Caco-2 (cell line): ENCODE data around the gene PRODH2. TPM values are rescaled to one million over a fixed set of nuclear protein-coding genes. Genes with fewer than 3 reads are reported as not detected.

ENCODE experiments used
- BruUV-seq: library from RNA; stranded (reverse); fragments of 400-500 nt; replicated peaks from 2 replicates; lab custom pipeline; 2021; lab: Mats Ljungman, UMichigan
- CTCF ChIA-PET: fragments of 300-600 bp; sonication (Branson Sonifier 250); formaldehyde crosslinking; loops from one replicate; lab custom pipeline; 2022; ENCODE audit warnings: antibody characterized with exemption; lab: Charles Lee
- POLR2A ChIA-PET: fragments of 300-600 bp; sonication (Branson Sonifier 250); formaldehyde crosslinking; loops from one replicate; lab custom pipeline; 2022; ENCODE audit warnings: antibody characterized with exemption; lab: Charles Lee
- DNase-seq, 2 experiments: peaks; one replicate each; pipeline versions ENCODE4 v3.0.0 to v3.0.0-alpha.2; 2020 to 2022
- H3K27me3 ChIP-seq: replicated peaks from 2 replicates; pipeline ENCODE4 v1.6.0; 2011; ENCODE audit warnings: low read length; ENCODE audit not compliant: control insufficient read depth, insufficient read depth
- H3K36me3 ChIP-seq: 2 replicates; pipeline ENCODE4 v1.5.1; 2011; ENCODE audit warnings: low read length; ENCODE audit not compliant: control insufficient read depth, insufficient read depth
- H3K4me1 ChIP-seq: fragments of 250-450 bp; sonication (Bioruptor Pico); 2 replicates; pipeline ENCODE4 v1.5.1; 2020; ENCODE audit warnings: mild to moderate bottlenecking
- H3K4me3 ChIP-seq: 2 replicates; pipeline ENCODE4 v1.5.1; 2011; ENCODE audit warnings: low read depth, mild to moderate bottlenecking, control low read depth, low read length
- H3K9me3 ChIP-seq: fragments of 250-450 bp; sonication (Bioruptor Pico); 2 replicates; pipeline ENCODE4 v1.5.1; 2020; ENCODE audit warnings: mild to moderate bottlenecking, moderate library complexity
- H3K27ac Mint-ChIP-seq: one replicate; pipeline ENCODE4 v1.8.0; 2022; ENCODE audit warnings: mixed read lengths; ENCODE audit not compliant: unreplicated experiment
- H3K27me3 Mint-ChIP-seq: one replicate; pipeline ENCODE4 v1.8.0; 2022; ENCODE audit warnings: mixed read lengths; ENCODE audit not compliant: insufficient read depth, unreplicated experiment
- H3K36me3 Mint-ChIP-seq: one replicate; pipeline ENCODE4 v1.8.0; 2022; ENCODE audit warnings: mild to moderate bottlenecking, mixed read lengths; ENCODE audit not compliant: insufficient read depth, unreplicated experiment
- H3K4me1 Mint-ChIP-seq: one replicate; pipeline ENCODE4 v1.8.0; 2022; ENCODE audit warnings: low read depth, mixed read lengths; ENCODE audit not compliant: unreplicated experiment
- H3K4me3 Mint-ChIP-seq: one replicate; pipeline ENCODE4 v1.8.0; 2022; ENCODE audit warnings: mild to moderate bottlenecking, moderate library complexity, mixed read lengths; ENCODE audit not compliant: unreplicated experiment
- H3K9me3 Mint-ChIP-seq: one replicate; pipeline ENCODE4 v1.8.0; 2022; ENCODE audit warnings: mixed read lengths; ENCODE audit not compliant: unreplicated experiment
- intact Hi-C: fragments of 100-400 bp; cut with micrococcal nuclease; formaldehyde crosslinking; loops from one replicate; pipeline ENCODE4 v1.10.0; 2022; ENCODE audit not compliant: unreplicated experiment
- total RNA-seq: library from RNA; stranded (reverse); gene quantifications from 2 replicates; pipeline ENCODE4 v1.2.3, GENCODE V29; 2022
- TF ChIP-seq, protein P1 (sequence below), 2 experiments: fragments of 200-600 bp in 1 of 2; IDR thresholded peaks; 1 replicate in 1 of 2; 2 replicates in 1 of 2; pipeline versions ENCODE4 v1.5.1 to v1.8.0; 2011 to 2022; ENCODE audit warnings: antibody characterized with exemption in 1 of 2, control low read depth in 1 of 2, inconsistent platforms in 1 of 2, low read depth in 1 of 2, low read length in 1 of 2, mild to moderate bottlenecking in 1 of 2, moderate library complexity in 1 of 2; ENCODE audit not compliant: insufficient read depth in 1 of 2, severe bottlenecking in 1 of 2, unreplicated experiment in 1 of 2

Gene PRODH2
- total RNA-seq, 1 experiment from 2014 or later, result not detected

DNA sequence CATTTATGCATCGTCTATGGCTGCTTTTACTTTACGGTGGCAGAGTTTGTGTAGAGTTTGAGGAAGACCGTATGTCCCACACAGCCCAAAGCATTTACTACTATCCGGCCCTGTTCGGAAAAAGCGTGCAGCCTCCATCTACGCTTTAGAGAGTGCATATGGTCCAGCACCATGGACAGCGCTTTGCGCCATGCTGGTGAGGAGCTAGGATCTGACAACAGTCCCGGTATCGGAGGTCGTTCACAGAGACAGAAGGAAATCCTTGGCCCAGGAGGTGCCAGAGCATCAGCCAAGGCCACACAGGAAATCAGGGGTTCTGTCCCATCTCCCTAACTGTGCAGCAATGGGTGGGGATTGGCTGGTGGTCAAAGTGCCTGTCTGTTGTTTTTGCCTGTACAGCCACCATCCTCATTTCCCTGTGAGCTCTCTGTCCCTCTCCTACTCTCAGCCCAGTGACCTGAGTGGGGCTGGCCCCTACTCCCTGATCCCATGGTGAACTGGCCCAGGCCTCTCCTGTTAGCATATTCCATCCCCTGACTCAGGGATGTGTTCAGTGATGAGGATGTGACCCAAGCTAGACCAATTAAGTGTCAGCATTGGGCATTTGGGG lies 16.2 kb upstream of the PRODH2 start:
- peaks cover 32% of the 10 kb centered on the region for H3K27me3 Mint-ChIP-seq
- Histone ChIP-seq H3K9me3 (no peaks in the 10 kb centered on the region), H3K27me3 (no peaks in the 10 kb centered on the region; the same call in 1 of the 2 replicates), H3K36me3 (no peaks in the 10 kb centered on the region), H3K4me3 (no peak overlapping the region), H3K4me1 (no peaks in the 10 kb centered on the region)
- H3K4me3 Mint-ChIP-seq, result no peak overlapping the region
- intact Hi-C loops, result loop anchor here (1.0 kb wide), 1 partner anchor 147 kb away; no protein-coding TSS in a partner anchor
- H3K4me1 Mint-ChIP-seq, result no peaks in the 10 kb centered on the region
- no TSS peak for BruUV-seq
- peak; percentile 76 to 82 for DNase-seq
- ChIA-PET CTCF (interaction anchor here (0.5 to 1.3 kb wide), 4 partner anchors 9 to 127 kb away, joined by 3 to 5 read pairs (median 4); no protein-coding TSS in a partner anchor), POLR2A (interaction anchor here (1.1 kb wide), 1 partner anchor 51 kb away, joined by 3 read pairs; no protein-coding TSS in a partner anchor)
- no peaks in the 10 kb centered on the region for H3K36me3 Mint-ChIP-seq
- no peak overlapping the region for H3K27ac Mint-ChIP-seq
- TF ChIP-seq, protein P1, sequence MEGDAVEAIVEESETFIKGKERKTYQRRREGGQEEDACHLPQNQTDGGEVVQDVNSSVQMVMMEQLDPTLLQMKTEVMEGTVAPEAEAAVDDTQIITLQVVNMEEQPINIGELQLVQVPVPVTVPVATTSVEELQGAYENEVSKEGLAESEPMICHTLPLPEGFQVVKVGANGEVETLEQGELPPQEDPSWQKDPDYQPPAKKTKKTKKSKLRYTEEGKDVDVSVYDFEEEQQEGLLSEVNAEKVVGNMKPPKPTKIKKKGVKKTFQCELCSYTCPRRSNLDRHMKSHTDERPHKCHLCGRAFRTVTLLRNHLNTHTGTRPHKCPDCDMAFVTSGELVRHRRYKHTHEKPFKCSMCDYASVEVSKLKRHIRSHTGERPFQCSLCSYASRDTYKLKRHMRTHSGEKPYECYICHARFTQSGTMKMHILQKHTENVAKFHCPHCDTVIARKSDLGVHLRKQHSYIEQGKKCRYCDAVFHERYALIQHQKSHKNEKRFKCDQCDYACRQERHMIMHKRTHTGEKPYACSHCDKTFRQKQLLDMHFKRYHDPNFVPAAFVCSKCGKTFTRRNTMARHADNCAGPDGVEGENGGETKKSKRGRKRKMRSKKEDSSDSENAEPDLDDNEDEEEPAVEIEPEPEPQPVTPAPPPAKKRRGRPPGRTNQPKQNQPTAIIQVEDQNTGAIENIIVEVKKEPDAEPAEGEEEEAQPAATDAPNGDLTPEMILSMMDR (IDR thresholded peaks at IDR 0.05; ENCODE audit: insufficient read depth in 1 of 2, low read depth in 1 of 2, low read length in 1 of 2, severe bottlenecking in 1 of 2, unreplicated experiment in 1 of 2), result no peak
- H3K9me3 Mint-ChIP-seq, result no peaks in the 10 kb centered on the region

DNA sequence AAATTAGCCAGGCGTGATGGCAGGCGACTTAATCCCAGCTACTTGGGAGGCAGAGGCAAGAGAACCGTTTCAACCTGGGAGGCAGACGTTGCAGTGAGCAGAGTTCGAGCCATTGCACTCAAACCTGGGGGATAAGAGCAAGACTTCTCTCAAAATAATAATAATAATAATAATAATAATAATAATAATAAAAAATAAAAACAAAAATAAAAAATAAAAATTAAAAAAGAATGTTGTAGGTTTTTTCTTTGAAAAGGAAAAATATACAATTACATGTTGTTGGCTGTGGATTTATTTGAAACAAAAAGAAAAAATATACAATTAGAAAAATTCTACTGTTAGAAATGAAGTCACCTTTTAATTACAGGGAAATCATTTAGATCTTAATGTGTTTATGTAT lies 11.5 kb upstream of the PRODH2 start:
- Mint-ChIP-seq H3K4me1 (no peaks in the 10 kb centered on the region), H3K27ac (no peak overlapping the region), H3K4me3 (no peak overlapping the region), H3K27me3 (peaks cover 15% of the 10 kb centered on the region), H3K9me3 (no peaks in the 10 kb centered on the region), H3K36me3 (peaks cover 6% of the 10 kb centered on the region)
- Histone ChIP-seq H3K4me3 (no peak overlapping the region), H3K27me3 (no peaks in the 10 kb centered on the region; the same call in 1 of the 2 replicates), H3K9me3 (no peaks in the 10 kb centered on the region), H3K4me1 (peaks cover 4% of the 10 kb centered on the region; the same call in 1 of the 2 replicates), H3K36me3 (no peaks in the 10 kb centered on the region)
- intact Hi-C loops, result no loop called here
- DNase-seq, result no peak
- TF ChIP-seq, protein P1 (IDR thresholded peaks at IDR 0.05; ENCODE audit: insufficient read depth in 1 of 2, low read depth in 1 of 2, low read length in 1 of 2, severe bottlenecking in 1 of 2, unreplicated experiment in 1 of 2), result no peak
- BruUV-seq, result no TSS peak
- CTCF ChIA-PET, result no interaction called here
- POLR2A ChIA-PET, result interaction anchor here (0.7 kb wide), 1 partner anchor 79 kb away, joined by 19 read pairs; the partner anchor contains the start of genes PSENEN and U2AF1L4

DNA sequence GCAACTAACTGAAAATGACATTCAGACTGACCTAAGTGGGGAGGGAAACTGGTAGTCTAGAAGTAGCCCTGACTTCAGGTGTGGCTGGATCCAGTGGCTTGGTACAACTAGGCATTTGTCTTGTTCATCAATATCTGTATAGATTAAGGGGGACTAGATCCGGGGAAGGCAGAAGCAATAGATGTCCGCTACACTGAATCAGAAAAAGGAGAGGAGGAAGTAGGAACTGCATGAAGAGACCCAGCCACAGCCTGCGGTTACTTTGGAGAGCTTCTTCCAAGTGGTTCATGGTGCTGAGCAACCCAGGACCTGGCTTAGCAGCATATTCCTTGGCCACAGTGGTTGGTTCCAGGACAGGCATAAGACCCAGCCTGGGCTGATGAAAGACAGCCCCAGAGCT lies 9.9 kb upstream of the PRODH2 start:
- H3K27me3 ChIP-seq, result no peaks in the 10 kb centered on the region
- H3K4me1 ChIP-seq, result peaks cover 4% of the 10 kb centered on the region; the same call in 1 of the 2 replicates
- peaks cover 6% of the 10 kb centered on the region for H3K36me3 Mint-ChIP-seq
- no peak overlapping the region for H3K4me3 Mint-ChIP-seq
- no peaks in the 10 kb centered on the region for H3K9me3 Mint-ChIP-seq
- H3K4me3 ChIP-seq, result no peak overlapping the region
- CTCF ChIA-PET, result no interaction called here
- H3K9me3 ChIP-seq, result no peaks in the 10 kb centered on the region
- TF ChIP-seq, protein P1 (IDR thresholded peaks at IDR 0.05; ENCODE audit: insufficient read depth in 1 of 2, low read depth in 1 of 2, low read length in 1 of 2, severe bottlenecking in 1 of 2, unreplicated experiment in 1 of 2), result no peak
- no TSS peak for BruUV-seq
- POLR2A ChIA-PET, result no interaction called here
- H3K27me3 Mint-ChIP-seq, result peaks cover 11% of the 10 kb centered on the region
- no peak for DNase-seq
- no peaks in the 10 kb centered on the region for H3K36me3 ChIP-seq
- intact Hi-C loops, result no loop called here
- no peak overlapping the region for H3K27ac Mint-ChIP-seq
- H3K4me1 Mint-ChIP-seq, result no peaks in the 10 kb centered on the region
